Stimulated activated CD4-positive, alpha-beta T cell treated with anti-CD3 and anti-CD28 coated beads, Interleukin-2, amount 100 ng/mL, for 24 hours (primary cell): ENCODE data around the gene NOL7.

Experiments
- DNase-seq, 2 donors: peaks; one replicate each; pipeline ENCODE4 v3.0.0-alpha.2; 2020

The NOL7 gene

DNA sequence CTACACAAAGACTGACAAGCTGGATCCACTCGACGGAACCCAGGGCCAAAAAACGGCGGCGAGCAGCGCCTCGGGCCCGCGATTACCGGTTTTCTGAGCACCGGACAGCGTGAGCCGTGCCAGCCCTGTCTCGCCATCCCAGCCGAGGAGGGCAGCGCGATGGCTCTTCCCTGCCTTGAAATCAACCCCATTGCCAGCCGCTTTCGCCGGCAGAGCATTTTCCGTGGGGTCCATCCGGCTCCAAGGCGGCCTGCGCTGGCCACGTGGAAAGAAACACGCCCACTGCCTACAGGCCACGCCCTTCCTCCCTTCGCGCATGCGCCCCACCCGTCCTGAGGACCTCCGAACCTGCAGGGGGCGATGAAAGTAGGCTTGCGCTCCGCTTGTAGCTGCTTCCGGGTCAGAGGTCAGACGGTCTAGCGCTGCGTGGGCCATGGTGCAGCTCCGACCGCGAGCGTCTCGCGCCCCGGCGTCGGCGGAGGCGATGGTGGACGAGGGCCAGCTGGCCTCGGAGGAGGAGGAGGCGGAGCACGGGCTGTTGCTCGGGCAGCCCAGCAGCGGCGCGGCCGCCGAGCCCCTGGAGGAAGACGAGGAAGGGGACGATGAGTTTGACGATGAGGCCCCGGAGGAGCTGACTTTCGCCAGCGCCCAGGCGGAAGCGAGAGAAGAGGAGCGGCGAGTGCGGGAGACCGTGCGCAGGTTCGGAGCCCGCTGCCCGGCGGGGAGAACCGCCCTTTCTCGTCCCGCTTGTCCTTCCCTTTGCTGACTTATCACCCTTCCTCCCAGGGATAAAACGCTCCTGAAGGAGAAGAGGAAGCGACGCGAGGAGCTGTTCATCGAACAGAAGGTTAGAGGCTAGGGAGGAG is at the start of gene NOL7:
NOL7 (plus strand) TSS at position 410 of the 866 bp plus-strand sequence; CDS start at position 434, 24 bp downstream.
- peak; percentile 99 for DNase-seq

DNA sequence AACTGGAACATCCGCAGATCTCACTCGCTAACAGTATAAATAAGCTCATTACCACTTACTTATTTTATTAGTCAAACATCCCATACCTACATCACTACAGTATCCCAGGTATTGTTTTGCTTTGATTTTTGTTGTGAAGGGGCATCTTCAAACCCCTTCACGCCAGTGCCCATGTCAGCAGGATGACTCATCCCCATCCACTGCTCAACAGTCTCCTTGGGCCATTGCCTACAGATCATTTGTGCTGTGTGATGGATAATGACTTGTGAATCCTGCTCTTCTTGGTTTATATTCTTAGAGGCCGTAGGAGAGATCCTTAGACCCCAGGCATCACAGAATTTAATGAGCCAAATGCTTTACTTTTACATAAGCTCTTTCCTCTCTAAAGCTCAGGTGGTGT is 49.2 kb upstream of the NOL7 start:
- DNase-seq = no peak

DNA sequence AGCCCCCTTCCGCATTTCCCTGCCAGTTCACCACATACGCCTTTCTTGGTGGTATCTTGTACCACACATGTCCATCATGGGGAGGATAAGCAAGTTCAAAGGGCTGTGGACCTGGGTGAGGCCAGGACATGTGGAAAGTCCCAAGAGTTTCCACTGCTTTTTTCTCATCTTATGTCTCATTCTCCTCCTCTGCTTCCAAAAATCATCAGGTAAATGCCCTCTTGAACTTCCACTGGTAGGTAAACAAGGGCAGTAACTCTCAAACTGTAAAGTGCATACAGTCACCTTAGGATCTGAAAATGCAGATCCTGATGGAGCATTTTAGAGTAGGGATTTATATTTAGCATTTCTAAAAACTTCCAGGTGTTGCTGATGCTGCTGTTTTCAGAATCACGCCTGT is 48.6 kb upstream of the NOL7 start:
- no peak for DNase-seq

DNA sequence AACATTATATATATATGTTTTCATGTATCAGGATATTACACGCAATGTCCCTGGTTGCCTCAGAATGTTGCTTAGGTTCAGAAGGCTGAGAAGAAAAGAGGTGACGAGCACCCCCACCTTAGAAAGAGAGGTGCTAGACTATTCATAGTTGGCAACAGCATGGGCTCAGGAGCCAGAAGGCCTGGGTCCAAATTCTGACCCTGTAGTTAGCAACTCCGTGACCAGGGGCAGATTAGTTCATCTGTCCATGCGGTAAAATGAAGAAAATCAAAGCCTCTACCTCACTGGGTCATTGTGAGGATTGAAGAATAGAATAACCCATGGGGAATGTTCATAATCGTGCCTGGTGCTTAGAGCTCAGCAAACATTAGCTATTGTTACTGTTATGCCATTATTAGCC is 46.2 kb upstream of the NOL7 start:
- DNase-seq = no peak

DNA sequence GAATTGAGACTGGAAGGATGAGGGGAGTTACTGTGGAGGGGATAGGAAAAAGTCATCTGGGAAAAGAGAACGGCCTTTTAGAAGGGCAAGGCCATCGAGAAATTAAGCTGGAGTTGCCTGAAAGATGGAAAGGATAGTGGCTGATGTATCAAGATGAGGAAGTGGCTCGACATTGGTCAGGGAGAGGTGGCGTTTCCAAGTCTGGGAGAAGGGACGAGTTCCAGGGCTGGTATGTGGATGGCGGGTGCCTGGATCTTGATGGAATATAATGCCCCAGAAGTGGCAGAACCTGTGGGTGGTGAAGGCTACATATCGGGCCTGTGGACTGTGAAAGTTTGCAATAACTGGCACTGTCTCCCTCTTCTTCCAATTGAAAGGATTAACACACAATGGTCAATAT is 42.9 kb upstream of the NOL7 start:
- no peak for DNase-seq

DNA sequence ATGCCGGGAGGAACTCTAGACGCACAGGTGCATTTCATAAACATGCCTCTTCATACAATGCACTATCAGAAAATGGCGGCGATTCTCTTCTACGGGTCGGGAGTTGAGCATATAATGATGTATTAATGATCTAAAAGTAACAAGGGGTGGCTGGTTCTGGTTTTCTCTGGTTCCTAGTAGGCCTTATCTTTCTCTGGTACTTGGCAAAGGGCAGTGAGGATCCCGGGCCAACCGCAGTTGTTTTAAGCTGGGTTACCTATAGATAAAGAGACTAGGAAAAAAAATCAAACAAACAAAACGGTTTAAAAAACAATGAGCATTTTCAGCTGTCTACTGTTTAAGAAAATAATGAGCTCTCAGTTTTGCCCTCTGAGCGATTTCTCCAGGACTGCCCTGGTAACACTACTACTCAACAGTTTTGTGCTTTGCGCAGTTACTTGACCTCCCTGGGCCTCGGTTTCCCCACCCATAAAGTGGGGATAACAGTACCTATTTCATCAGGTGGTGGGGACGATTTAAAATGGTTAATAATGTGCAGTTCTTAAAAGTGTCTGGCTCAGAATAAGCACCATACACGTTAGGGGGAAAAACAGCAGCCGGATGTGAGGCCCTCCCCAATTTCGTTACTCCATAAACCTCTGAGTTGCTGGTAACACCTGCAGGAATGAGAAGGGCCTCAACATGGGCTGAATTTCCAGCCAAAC is 42.0 kb upstream of the NOL7 start:
- no peak for DNase-seq

DNA sequence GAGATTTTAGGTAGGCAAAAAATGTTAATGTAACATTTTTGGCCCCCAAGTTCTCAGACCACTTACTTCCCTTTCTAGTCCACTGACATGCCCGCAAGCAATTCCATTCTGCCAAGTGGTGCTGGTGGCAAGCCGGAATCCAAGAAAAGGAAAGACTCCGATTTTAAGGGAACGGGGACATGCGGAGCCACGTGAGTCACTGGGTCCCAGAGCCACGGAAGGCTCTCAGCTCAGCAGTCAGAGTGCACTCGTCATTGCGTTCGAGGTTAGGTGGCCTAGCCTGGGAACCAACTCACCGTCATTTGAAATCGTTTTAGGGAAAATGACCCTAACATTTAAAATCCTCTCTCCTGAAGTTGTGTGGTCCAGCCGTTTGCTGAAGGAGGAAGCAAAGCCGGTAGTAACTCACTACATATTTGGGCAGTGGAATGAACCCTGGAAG is 41.4 kb upstream of the NOL7 start:
- peak; percentile 21 to 25 for DNase-seq

DNA sequence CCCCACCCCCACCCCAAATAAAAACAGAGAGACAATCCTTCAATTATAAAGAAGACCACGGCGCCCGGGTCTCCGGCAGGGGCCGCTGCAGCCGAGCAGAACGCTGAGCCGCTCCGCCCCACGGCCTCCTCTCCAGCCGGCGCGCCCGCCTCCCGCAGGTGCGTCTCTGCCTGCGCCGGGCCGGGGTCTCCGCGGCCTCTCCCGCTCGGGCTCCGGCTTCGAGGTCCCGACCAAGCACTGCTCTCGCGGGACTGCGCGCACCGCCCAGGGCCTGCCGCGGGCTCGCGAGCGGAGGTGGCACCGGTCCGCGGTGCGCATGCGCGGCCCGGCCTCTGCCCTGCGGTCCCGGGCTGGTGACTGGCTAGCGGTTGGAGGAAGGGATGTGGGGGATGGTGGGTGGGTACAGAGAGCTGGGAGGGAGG is 41.0 kb upstream of the NOL7 start:
- DNase-seq = peak; percentile 91

DNA sequence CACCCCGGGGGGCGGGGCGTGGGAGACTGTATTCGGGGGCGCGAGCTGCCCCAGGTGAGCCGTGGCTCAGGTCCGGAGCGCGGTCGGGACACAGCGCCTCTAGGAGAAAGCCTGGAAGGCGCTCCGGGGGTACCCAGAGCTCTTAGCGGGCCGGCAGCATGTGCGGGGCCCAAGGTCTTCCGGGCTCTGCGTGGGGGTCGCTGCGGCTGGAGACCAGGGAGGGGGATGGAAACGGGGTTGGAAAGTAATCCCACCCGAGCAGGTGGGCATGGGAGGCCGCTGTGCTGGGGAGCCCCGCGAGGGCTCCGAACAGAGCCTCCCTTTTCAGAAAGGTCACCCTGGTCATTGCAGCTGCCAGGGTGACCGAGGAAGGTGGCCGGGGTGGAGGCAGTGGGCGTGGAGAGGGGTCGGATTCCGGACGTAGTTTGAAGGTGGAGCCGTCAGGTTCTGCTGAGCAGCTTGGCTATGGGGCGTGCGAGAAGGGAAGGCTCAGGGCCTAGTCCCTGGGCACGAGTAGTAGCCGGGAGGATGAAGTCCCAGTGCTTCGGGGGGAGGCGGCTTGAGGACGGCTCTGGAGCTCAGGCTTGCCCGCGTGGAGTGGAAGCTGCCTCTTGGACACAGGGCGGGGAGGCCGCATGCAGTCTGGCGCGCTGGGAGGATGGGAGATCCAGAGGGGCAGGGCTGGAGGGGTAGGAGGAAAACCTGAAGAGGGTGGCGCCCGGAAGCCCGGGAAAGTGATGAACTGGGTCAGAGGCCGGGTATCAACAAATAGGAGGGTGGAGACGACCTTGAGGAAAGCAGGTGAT is 40.4 kb upstream of the NOL7 start, which contains the start of gene SIRT5:
SIRT5 (plus strand) TSS at position 31 of the 806 bp plus-strand sequence. CDS start 9,510 bp downstream, outside the sequence.
- peak; percentile 79 to 82 for DNase-seq

DNA sequence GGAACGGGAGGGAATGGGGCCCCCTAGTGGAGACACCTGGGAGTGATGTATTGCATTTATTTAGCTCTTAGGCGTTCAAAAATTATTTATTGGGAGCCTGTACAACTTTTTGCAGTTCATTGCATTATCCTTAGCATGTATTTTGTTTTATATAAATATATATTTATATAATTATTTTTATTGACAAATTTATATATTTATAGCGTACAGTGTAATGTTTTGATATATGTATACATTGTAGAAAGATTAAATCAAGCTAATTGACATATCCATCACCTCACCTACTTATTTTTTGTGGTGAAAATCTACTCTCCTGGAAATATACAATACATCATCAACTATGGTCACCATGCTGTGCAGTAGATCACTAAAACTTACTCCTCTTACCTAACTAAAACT is 39.8 kb upstream of the NOL7 start:
- DNase-seq = no peak

DNA sequence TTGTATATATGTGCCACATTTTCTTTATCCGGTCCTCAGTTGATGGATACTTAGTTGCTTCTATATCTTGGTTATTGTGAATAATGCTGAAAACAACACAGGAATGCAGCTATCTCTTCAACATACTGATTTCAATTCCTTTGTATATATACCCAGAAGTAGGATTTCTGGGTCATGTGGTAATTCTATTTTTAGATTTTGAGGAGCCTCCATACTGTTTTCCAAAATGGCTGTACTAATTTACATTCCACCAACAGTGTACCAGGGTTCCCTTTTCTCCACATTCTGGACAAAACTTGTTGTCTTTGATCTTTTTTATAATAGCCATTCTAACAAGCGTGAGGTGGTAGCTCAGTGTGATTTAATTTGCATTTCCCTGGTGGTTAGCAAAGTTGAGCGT is 39.1 kb upstream of the NOL7 start:
- no peak for DNase-seq

DNA sequence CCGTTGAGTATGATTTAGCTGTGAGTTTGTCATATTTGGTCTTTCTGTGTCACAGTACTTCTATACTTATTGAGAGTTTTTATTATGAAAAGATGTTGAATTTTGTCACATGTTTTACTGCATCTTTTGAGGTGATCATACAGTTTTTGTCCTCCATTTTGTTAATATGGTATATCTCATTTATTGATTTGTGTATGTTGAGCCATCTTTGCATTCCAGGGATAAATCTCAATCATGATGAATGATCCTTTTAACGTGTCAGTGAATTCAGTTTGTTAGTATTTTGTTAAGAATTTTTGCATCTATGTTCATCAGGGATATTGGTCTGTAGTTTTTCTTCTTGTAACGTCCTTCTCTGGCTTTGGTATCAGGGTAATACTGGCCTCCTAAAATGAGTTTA is 37.2 kb upstream of the NOL7 start:
- no peak for DNase-seq

DNA sequence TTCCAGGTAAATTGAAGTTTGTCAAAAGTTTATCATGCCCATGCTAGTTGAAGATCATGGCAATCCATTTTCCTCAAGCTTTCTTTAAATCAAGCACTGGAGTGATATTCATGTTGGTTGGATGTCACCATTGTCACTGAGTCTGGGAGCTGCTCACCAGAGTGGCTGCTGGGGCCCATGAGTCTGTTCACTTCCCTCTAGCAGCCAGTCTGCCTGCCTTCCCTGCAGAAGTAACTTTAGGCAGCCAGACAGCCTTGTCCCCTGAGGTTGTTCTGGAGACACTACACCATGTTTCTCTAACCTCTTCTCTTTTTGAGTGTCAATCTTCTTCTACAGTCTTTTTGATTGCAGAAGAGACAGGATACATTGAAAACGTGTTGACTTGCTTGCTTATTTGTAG is 35.2 kb upstream of the NOL7 start:
- no peak for DNase-seq

DNA sequence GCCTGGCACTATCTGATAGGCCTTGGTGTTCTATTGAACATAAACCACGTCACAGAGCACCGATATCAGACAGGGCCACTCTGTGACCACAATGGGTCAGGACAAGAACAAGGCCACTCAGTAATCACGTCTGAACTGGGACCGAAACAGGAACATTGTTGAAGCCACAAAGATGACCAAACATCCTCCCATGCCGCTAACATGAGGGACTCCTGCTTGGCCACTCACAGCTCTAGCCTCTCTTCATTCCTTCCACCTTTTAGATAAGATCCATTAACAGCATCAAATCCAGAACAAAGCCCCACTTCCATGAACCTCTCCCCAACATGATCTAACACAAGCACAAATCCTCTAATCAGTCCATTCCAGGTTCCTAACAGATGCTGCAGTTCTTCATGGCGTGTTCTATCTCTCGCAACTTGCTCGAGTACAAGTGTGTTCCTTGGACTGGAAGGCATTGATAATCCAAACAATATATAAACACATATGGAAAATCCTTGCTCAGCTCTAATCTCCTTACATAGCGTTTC is 33.4 kb upstream of the NOL7 start:
- no peak for DNase-seq

DNA sequence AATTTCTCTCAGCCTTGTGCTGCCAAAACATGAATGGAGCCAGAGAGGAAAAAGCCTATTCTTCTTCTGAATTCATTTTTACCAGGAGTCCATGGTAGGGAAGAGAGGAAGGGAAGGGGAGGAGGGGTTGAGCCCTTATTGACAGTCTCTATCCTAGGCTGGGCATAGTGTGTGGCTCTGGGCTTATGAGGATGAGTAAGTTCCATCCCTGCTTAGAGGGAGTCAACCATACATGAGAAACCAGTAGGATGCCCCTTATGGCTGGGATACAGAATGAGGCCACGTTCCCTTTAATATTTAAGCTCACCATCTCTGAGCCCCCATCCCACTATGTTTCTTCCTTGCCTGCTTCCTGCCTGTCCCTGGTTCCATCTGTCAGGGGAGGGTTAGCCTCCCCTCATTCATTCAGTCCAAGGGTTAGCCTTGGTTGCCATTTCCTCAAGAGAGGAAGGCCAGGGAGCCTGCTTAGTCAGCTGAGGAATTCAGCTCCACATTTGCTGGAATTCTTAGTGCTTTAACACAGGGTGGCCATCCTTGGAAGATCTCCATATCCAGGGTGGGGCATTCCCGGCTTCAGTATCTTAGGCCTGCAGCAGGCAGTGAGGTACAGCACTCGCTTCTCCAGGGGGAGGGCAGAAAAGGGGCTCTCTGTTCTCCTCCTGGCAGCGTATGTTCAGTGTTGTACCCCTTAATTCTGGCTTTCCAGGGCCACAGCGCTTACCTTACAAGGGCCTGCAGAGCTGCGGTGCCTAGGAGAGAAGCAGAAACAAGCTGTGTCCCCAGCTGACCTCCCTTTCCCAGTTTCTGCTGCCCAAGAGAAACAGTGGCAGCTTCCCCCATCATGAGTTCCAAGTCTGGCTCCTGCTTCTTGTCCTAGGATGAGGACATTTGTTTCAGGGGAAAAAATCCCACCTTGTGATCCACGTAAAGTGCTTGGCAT is 28.3 kb upstream of the NOL7 start:
- no peak for DNase-seq

DNA sequence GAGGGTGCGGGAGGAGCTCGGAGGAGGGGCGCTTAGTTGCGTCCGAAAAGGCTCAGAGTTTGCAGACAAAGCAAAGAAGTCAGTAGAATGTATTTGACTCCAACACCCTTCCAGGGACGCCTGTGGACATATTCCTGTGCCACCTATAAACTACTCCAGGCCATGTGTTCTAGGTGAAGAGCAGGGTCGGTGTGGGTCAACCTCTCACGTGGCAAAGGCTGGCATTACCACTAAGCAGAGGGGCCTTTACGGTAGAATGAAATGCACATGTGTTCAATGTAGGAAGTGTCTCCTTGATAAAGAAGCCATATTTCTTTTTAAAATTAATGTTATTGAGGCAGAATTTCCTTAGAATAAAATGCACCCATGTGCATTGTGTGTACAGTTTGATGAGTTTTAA is 25.3 kb upstream of the NOL7 start:
- no peak for DNase-seq

DNA sequence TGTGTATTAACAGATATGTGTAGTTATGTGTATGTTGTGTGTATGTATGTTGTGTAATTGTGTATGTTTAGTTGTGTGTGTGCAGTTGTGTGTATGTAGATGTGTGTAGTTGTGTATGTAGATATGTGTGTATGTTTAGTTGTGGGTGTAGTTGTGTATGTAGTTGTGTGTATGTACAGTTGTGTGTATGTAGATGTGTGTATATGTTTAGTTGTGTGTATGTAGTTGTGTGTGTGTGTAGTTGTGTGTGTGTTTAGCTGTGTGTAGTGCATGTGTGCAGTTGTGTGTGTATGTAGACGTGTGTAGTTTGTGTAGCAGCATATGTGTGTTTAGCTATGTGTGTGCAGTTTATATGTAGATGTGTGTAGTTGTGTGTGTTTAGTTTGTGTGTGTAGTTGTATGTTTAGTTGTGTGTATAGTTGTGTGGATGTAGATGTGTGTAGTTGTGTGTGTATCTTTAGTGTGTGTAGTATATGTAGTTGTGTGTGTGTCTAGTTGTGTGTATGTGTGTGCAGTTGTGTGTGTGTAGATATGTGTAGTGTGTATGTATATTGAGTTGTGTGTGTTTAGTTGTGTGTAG is 24.5 kb upstream of the NOL7 start:
- DNase-seq = no peak

DNA sequence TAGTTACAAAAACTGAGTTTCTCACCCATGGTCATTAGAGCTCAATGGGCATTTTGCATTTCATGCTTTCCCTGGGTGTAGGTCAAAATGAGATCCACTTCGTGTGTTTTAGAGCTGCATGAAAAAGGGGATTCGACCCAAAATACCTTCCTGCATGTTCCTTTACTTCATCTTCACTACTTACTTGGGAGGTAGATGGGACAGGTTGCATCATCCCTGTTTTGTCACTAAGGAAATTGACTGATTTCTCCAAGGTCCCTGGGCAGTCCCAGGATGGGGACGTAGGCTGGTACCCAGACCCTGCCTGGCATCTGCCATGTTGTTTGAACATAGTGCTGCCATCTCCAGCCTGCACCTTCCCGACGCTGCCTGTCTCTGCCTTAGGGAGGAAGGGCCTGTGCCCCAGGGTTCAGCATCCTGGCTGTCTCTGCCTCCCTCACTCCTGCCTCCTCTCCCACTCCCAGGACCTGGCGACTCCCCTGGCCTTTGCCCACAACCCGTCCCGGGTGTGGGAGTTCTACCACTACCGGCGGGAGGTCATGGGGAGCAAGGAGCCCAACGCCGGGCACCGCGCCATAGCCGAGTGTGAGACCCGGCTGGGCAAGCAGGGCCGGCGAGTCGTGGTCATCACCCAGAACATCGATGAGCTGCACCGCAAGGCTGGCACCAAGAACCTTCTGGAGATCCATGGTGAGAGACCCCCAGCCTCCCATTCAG is 23.8 kb upstream of the NOL7 start:
- DNase-seq = no peak

DNA sequence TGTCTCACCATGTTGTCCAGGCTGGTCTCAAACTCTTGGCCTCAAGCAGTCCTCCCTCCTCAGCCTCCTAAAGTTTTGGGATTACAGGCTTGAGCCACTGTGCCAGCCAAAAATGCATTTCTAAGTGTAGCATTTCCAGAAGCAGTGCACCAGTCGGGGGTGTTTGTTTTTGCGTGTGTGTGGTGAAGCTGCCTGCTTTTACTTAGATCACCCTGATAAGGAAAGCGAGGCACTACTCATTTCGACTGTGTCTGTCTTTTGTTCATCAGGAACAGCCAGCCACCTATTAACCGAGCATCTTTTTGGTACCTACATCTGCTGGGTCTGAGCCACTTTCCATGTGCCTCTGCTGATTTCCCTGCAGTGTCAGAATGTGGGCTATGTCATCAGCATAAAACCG is 22.0 kb upstream of the NOL7 start:
- no peak for DNase-seq

DNA sequence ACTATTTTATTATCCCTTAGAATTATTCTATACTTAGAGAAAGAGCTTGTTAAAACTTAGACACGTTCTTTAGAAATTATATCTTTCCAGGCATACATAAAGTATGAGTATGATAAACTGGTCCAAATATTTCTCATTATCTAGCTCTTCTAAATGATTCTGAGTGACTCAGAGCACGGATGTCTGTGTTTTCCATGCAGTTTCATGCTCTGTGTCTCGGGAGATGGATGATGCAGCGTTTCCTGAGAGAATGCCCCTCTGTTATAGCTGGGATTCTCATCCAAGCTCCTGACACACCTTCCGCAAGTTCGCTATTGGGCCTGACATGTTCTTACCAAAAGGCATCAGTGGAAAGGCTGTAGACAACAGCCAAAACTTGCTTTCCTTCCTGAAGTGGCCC is 21.4 kb upstream of the NOL7 start:
- no peak for DNase-seq

DNA sequence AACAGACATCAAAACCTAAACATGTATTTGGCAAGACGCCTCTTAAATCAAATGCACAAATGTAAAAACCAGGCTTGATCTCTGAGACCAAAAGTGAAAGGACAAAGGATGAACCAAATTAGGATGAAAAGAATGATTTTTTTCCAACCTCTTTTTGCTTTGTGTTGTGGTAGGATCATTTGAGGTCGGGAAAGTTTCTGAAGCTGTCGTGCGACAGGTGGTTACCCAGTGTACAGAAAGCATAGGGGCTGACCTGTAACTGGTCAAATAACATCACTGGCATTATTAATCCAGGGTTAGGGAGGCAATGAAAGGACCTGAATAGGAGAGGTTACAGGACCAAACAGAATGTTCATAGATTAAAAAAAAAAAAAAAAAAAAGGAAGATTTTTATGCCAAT is 18.1 kb upstream of the NOL7 start:
- no peak for DNase-seq
